Sigmoid colon (tissue), 4 donors: ENCODE data around the gene SAT1.

Source experiments
- EP300 ChIP-seq, 4 donors: sonication (generic); formaldehyde crosslinking; IDR thresholded peaks; one replicate each; pipeline ENCODE4 v1.6.1; 2017; ENCODE audit warnings: antibody characterized with exemption in 4 of 4
- POLR2A ChIP-seq, 2 donors: fragments of 450-650 bp; IDR thresholded peaks; one replicate each; pipeline ENCODE4 v1.6.1; 2016; ENCODE audit warnings: antibody characterized with exemption in 2 of 2, mild to moderate bottlenecking in 2 of 2, moderate library complexity in 2 of 2
- TF ChIP-seq, protein P1 (sequence below), 4 experiments: fragments of 450-650 bp in 3 of 4; fragments of 200-600 bp in 1 of 4; IDR thresholded peaks; one replicate each; pipeline ENCODE4 v1.5.1; 2016 to 2019; ENCODE audit warnings: antibody characterized with exemption in 4 of 4, mild to moderate bottlenecking in 3 of 4, moderate library complexity in 2 of 4

GRCh38 chrX:23811108-23811651 is 28.2 kb downstream of the SAT1 start:
- TF ChIP-seq, protein P1, sequence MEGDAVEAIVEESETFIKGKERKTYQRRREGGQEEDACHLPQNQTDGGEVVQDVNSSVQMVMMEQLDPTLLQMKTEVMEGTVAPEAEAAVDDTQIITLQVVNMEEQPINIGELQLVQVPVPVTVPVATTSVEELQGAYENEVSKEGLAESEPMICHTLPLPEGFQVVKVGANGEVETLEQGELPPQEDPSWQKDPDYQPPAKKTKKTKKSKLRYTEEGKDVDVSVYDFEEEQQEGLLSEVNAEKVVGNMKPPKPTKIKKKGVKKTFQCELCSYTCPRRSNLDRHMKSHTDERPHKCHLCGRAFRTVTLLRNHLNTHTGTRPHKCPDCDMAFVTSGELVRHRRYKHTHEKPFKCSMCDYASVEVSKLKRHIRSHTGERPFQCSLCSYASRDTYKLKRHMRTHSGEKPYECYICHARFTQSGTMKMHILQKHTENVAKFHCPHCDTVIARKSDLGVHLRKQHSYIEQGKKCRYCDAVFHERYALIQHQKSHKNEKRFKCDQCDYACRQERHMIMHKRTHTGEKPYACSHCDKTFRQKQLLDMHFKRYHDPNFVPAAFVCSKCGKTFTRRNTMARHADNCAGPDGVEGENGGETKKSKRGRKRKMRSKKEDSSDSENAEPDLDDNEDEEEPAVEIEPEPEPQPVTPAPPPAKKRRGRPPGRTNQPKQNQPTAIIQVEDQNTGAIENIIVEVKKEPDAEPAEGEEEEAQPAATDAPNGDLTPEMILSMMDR (IDR thresholded peaks at IDR 0.05) = no peak
- TF ChIP-seq POLR2A (IDR thresholded peaks at IDR 0.05) = no peak
- TF ChIP-seq EP300 (IDR thresholded peaks at IDR 0.05) = no peak
